Measurements from ENCODE around the gene IKZF3.

Gene IKZF3

GRCh38 chr17:39899215-39899614 lies 35.1 kb upstream of the IKZF3 start:
- Histone ChIP-seq H3K9ac (ENCODE audit: low read length) (no peak overlapping the region), H3K4me3 (ENCODE audit: low read length) (no peak overlapping the region), H3K9me3 (ENCODE audit: insufficient read depth, low read length) (no peaks in the 10 kb centered on the region), H3K27me3 (ENCODE audit: low read depth, low read length) (no peaks in the 10 kb centered on the region), H3K4me1 (ENCODE audit: low read length) (peaks cover 7% of the 10 kb centered on the region), H3K79me2 (ENCODE audit: low read length) (no peaks in the 10 kb centered on the region), H3K27ac (ENCODE audit: low read length) (no peak overlapping the region), H2AFZ (ENCODE audit: low read depth, low read length) (no peak overlapping the region), H4K20me1 (ENCODE audit: insufficient read depth, low read length) (no peaks in the 10 kb centered on the region), H3K4me2 (ENCODE audit: low read length) (no peak overlapping the region), H3K36me3 (replicated peaks; ENCODE audit: low read depth, low read length) (peaks cover 4% of the 10 kb centered on the region)
- no peak for TF ChIP-seq EZH2phosphoT487 (IDR thresholded peaks at IDR 0.05; ENCODE audit: low read depth)
- no peak for TF ChIP-seq CTCF (IDR thresholded peaks at IDR 0.05; ENCODE audit: low read depth, low read length)

DNA sequence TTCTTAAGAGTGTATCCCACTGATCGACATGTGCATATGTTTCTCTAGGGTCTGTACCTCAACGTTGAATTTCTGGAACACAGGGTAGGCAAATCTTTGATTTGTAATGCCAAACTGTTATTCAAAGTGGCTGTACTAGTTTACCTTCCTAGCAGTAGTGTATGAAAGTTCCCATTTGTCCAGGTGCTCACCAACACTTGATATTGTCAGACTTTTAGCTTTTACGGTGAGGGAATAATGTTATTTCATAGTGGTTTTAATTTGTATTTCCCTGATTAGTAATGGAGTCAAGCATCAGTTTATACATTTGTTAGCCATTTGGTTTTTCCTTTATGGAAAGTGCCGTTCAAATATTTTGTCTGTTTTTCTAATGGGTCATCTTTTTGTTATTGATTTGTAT lies 34.0 kb upstream of the IKZF3 start:
- Histone ChIP-seq H3K4me1 (ENCODE audit: low read length) (peaks cover 7% of the 10 kb centered on the region), H3K9me3 (ENCODE audit: insufficient read depth, low read length) (no peaks in the 10 kb centered on the region), H3K79me2 (ENCODE audit: low read length) (no peaks in the 10 kb centered on the region), H3K4me2 (ENCODE audit: low read length) (no peak overlapping the region), H2AFZ (ENCODE audit: low read depth, low read length) (no peak overlapping the region), H3K36me3 (replicated peaks; ENCODE audit: low read depth, low read length) (no peaks in the 10 kb centered on the region), H3K4me3 (ENCODE audit: low read length) (no peak overlapping the region), H3K27ac (ENCODE audit: low read length) (no peak overlapping the region), H3K9ac (ENCODE audit: low read length) (no peak overlapping the region), H4K20me1 (ENCODE audit: insufficient read depth, low read length) (no peaks in the 10 kb centered on the region), H3K27me3 (ENCODE audit: low read depth, low read length) (peaks cover 2% of the 10 kb centered on the region)
- TF ChIP-seq EZH2phosphoT487 (IDR thresholded peaks at IDR 0.05; ENCODE audit: low read depth) (no peak), CTCF (IDR thresholded peaks at IDR 0.05; ENCODE audit: low read depth, low read length) (no peak)

DNA sequence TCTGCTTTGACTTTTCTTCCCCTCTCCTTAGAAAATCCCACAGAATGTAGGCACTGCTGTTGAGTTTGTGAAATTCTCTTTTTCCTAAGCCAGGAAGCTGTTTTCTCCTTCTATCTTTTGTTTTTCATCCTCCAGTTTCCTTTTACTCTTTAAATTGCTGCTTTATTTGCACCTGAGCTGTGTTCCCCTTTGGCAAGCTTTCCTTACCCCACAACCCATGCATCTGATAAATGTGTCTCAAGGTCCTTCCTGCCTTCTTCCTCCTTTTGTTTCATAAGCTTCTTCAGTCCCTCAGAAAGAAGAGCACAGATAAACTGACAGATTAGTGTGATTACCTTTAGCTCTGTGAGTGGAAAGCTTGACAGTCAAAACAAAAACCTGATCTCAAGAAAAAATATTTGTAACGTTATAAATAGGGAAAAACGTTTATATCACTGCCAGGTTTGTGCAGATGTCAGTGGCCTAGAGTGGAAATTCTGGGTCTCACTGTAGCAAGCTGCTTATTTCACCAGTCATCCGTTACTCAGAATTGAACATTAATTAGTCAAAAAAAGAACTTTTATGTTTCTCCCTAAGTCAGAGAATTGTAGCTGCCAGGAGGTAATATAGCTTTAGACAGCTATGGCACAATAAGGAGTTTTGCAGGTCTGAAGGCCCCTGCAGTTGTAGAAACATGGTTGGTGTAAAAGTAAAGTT lies 30.7 kb upstream of the IKZF3 start:
- no peak overlapping the region for H3K4me3 ChIP-seq (ENCODE audit: low read length)
- no peaks in the 10 kb centered on the region for H4K20me1 ChIP-seq (ENCODE audit: insufficient read depth, low read length)
- H3K4me2 ChIP-seq (ENCODE audit: low read length), result no peak overlapping the region
- no peaks in the 10 kb centered on the region for H3K36me3 ChIP-seq (replicated peaks; ENCODE audit: low read depth, low read length)
- no peak for TF ChIP-seq CTCF (IDR thresholded peaks at IDR 0.05; ENCODE audit: low read depth, low read length)
- TF ChIP-seq EZH2phosphoT487 (IDR thresholded peaks at IDR 0.05; ENCODE audit: low read depth), result no peak
- H3K4me1 ChIP-seq (ENCODE audit: low read length), result peaks cover 7% of the 10 kb centered on the region
- H3K79me2 ChIP-seq (ENCODE audit: low read length), result no peaks in the 10 kb centered on the region
- no peak overlapping the region for H3K9ac ChIP-seq (ENCODE audit: low read length)
- H3K27me3 ChIP-seq (ENCODE audit: low read depth, low read length), result peaks cover 14% of the 10 kb centered on the region
- no peak overlapping the region for H2AFZ ChIP-seq (ENCODE audit: low read depth, low read length)
- H3K27ac ChIP-seq (ENCODE audit: low read length), result no peak overlapping the region
- no peaks in the 10 kb centered on the region for H3K9me3 ChIP-seq (ENCODE audit: insufficient read depth, low read length)

- H3K4me2 ChIP-seq (ENCODE audit: low read length), result no peak overlapping the region
- H3K9ac ChIP-seq (ENCODE audit: low read length), result no peak overlapping the region
- no peaks in the 10 kb centered on the region for H3K36me3 ChIP-seq (replicated peaks; ENCODE audit: low read depth, low read length)
- H4K20me1 ChIP-seq (ENCODE audit: insufficient read depth, low read length), result no peaks in the 10 kb centered on the region
- H3K79me2 ChIP-seq (ENCODE audit: low read length), result no peaks in the 10 kb centered on the region
- H3K27me3 ChIP-seq (ENCODE audit: low read depth, low read length), result peaks cover 14% of the 10 kb centered on the region
- H2AFZ ChIP-seq (ENCODE audit: low read depth, low read length), result no peak overlapping the region
- no peak overlapping the region for H3K27ac ChIP-seq (ENCODE audit: low read length)
- TF ChIP-seq EZH2phosphoT487 (IDR thresholded peaks at IDR 0.05; ENCODE audit: low read depth) (no peak), CTCF (IDR thresholded peaks at IDR 0.05; ENCODE audit: low read depth, low read length) (no peak)
- H3K4me1 ChIP-seq (ENCODE audit: low read length), result no peaks in the 10 kb centered on the region
- H3K9me3 ChIP-seq (ENCODE audit: insufficient read depth, low read length), result no peaks in the 10 kb centered on the region
- H3K4me3 ChIP-seq (ENCODE audit: low read length), result no peak overlapping the region
Observed at GRCh38 chr17:39889200-39889599, 25.1 kb upstream of the IKZF3 start.
